Measurements from ENCODE around the gene CDC42BPG. TPM values are rescaled to one million over a fixed set of nuclear protein-coding genes. Genes with fewer than 3 reads are reported as not detected.
A peak's percentile ranks its signal among the peaks of the same experiment; 100 is the strongest.

The CDC42BPG gene
- total and polyA plus RNA-seq, 2 of the 8 experiments (the other 6 are each of a cell fraction or from before 2014, with no cell fraction given): 3.7 to 10.6 TPM

DNA sequence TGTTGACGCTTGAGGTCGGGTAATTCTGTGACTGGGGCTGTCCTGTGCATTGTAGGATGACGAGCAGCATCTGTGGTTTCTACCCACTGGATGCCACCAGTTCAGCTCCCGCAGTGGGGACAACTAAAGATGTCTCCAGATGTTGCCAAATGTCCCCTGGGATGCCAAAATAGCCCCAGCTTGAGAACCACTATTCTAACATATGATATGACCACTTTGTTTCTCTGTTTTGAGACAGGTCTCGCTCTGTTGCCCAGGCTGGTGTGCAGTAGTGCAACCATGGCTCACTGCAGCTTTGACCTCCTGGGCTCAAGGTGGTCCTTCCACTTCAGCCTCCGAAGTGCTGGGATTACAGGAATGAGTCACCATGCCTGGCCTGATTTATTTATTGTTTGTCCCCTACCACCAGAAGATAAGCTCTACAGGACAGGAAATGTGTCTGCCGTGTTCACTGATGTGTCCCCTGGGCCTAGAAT is 29.7 kb downstream of the CDC42BPG start:
- H4K8ac ChIP-seq (ENCODE audit: extremely low read depth, insufficient read depth, low read length): no peak overlapping the region
- no peaks in the 10 kb centered on the region for H3K27me3 ChIP-seq (replicated peaks in 1 of 4; ENCODE audit: control insufficient read depth in 3 of 4, extremely low read depth in 1 of 4, insufficient read depth in 3 of 4, low read length in 3 of 4)
- H3K56ac ChIP-seq (replicated peaks; ENCODE audit: insufficient read length, low read depth, low read length): no peak overlapping the region
- H3K4me1 ChIP-seq (replicated peaks in 1 of 4; ENCODE audit: control insufficient read depth in 3 of 4, insufficient read depth in 4 of 4, low read length in 3 of 4): peaks cover 0 to under 1% (median 0%) of the 10 kb centered on the region in 4 experiments; a peak in 2 of 7 replicates
- no peak overlapping the region for H2BK15ac ChIP-seq (ENCODE audit: low read length)
- H4K91ac ChIP-seq (replicated peaks; ENCODE audit: insufficient read length, low read length): no peak overlapping the region
- ChIA-PET CTCF (ENCODE audit: partially characterized antibody) (interaction anchor here (0.8 to 0.9 kb wide), 2 partner anchors 29 to 34 kb away, joined by 3 to 4 read pairs; no protein-coding TSS in a partner anchor), POLR2A (ENCODE audit: partially characterized antibody) (interaction anchor here (1.1 to 1.3 kb wide), 2 partner anchors 11 to 19 kb away, joined by 5 to 6 read pairs; no protein-coding TSS in a partner anchor)
- no peak overlapping the region for H2BK5ac ChIP-seq (ENCODE audit: low read depth, low read length)
- no peaks in the 10 kb centered on the region for H3K9me3 ChIP-seq (ENCODE audit: insufficient read depth in 2 of 2, low read depth in 1 of 2, low read length in 1 of 2)
- no peak overlapping the region for H2BK120ac ChIP-seq (replicated peaks; ENCODE audit: low read depth, low read length)
- H3K79me2 ChIP-seq (ENCODE audit: control insufficient read depth in 1 of 2, insufficient read depth in 2 of 2, low read length in 2 of 2): no peaks in the 10 kb centered on the region
- H3K36me3 ChIP-seq (ENCODE audit: control insufficient read depth in 2 of 4, insufficient read depth in 4 of 4, low read length in 3 of 4): no peaks in the 10 kb centered on the region
- H3K9ac ChIP-seq (replicated peaks in 1 of 4; ENCODE audit: extremely low read depth in 1 of 4, low read depth in 3 of 4, low read length in 3 of 4): no peak overlapping the region
- DNase-seq (ENCODE audit: low read depth in 1 of 2, low spot score in 2 of 2) (no peak), FAIRE-seq (no peak)
- no peak overlapping the region for H3K4me2 ChIP-seq (ENCODE audit: insufficient read depth in 1 of 2, low read depth in 2 of 2, low read length in 2 of 2)
- H3K14ac ChIP-seq (ENCODE audit: insufficient read length): no peak overlapping the region
- no peak overlapping the region for H2BK20ac ChIP-seq (ENCODE audit: low read length)
- H3K4ac ChIP-seq (replicated peaks; ENCODE audit: insufficient read length, low read depth, low read length): no peak overlapping the region
- peaks cover 4% of the 10 kb centered on the region; the same call in 1 of the 2 replicates for H3K23me2 ChIP-seq (ENCODE audit: low read depth, low read length)
- WGBS, 2 experiments (ENCODE audit: extremely low coverage in 1 of 2, insufficient coverage in 1 of 2, insufficient read length in 1 of 2, insufficient replicate concordance in 2 of 2, low coverage in 1 of 2, low lambda C conversion rate in 2 of 2, missing lambda C conversion rate in 1 of 2): 84% methylated on average over 7 of the region's 7 CpGs; no CpG with 5 or more reads in 1 of the 2 experiments
- H3K4me3 ChIP-seq (ENCODE audit: extremely low read depth in 1 of 4, insufficient read depth in 2 of 4, low read depth in 3 of 4, low read length in 4 of 4): no peak overlapping the region
- H3K79me1 ChIP-seq (ENCODE audit: low read depth, low read length): no peaks in the 10 kb centered on the region; the same call in 1 of the 2 replicates
- H4K20me1 ChIP-seq (replicated peaks in 1 of 2; ENCODE audit: control insufficient read depth in 1 of 2, insufficient read depth in 2 of 2, low read length in 2 of 2): no peaks in the 10 kb centered on the region
- H3K23ac ChIP-seq (ENCODE audit: insufficient read length): no peak overlapping the region
- no peak overlapping the region for H4K5ac ChIP-seq (ENCODE audit: insufficient read length, low read depth, low read length)
- H2AK5ac ChIP-seq (ENCODE audit: low read depth, low read length): no peak overlapping the region
- H3K27ac ChIP-seq (ENCODE audit: low read depth, low read length): no peak overlapping the region
- H2AFZ ChIP-seq (ENCODE audit: low read length): no peak overlapping the region
- 0 out of 2 replicates have a peak overlapping the region, but pooled peaks have one; percentile 9 for H2BK12ac ChIP-seq (ENCODE audit: low read depth, low read length)
- H3K18ac ChIP-seq (ENCODE audit: extremely low read depth, low read length): no peak overlapping the region
- TF ChIP-seq HDAC2 (IDR thresholded peaks at IDR 0.05; ENCODE audit: borderline replicate concordance in 1 of 2, low read depth in 2 of 2, low read length in 2 of 2) (no peak), CHD1 (IDR thresholded peaks at IDR 0.05; ENCODE audit: low read depth, low read length) (no peak), CEBPB (IDR thresholded peaks at IDR 0.05; ENCODE audit: low read depth, low read length) (no peak), KDM5A (IDR thresholded peaks at IDR 0.05; ENCODE audit: low read length) (no peak), GTF2F1 (IDR thresholded peaks at IDR 0.05; ENCODE audit: borderline replicate concordance, low read depth, low read length) (no peak), SP1 (IDR thresholded peaks at IDR 0.05; ENCODE audit: low read depth, low read length) (no peak), RFX5 (IDR thresholded peaks at IDR 0.05; ENCODE audit: borderline replicate concordance, low read depth, low read length) (no peak), SIX5 (IDR thresholded peaks at IDR 0.05; ENCODE audit: low read depth, low read length) (no peak), ASH2L (IDR thresholded peaks at IDR 0.05; ENCODE audit: low read length) (no peak), SUZ12 (IDR thresholded peaks at IDR 0.05; ENCODE audit: low read length) (no peak), SRF (IDR thresholded peaks at IDR 0.05; ENCODE audit: low read depth, low read length) (no peak), BRCA1 (IDR thresholded peaks at IDR 0.05; ENCODE audit: low read depth, low read length) (no peak)
- TF ChIP-seq, protein P1, sequence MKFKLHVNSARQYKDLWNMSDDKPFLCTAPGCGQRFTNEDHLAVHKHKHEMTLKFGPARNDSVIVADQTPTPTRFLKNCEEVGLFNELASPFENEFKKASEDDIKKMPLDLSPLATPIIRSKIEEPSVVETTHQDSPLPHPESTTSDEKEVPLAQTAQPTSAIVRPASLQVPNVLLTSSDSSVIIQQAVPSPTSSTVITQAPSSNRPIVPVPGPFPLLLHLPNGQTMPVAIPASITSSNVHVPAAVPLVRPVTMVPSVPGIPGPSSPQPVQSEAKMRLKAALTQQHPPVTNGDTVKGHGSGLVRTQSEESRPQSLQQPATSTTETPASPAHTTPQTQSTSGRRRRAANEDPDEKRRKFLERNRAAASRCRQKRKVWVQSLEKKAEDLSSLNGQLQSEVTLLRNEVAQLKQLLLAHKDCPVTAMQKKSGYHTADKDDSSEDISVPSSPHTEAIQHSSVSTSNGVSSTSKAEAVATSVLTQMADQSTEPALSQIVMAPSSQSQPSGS (IDR thresholded peaks at IDR 0.05; ENCODE audit: low read length): no peak
